ENCODE measurements around the gene PLN. TPM values are rescaled to one million over a fixed set of nuclear protein-coding genes. Genes with fewer than 3 reads are reported as not detected.

The PLN gene
- total and polyA plus RNA-seq, 2 experiments from 2014 or later = 0.40 to 0.80 TPM

- Histone ChIP-seq H3K27me3 (no peaks in the 10 kb centered on the region), H3K4me3 (no peak overlapping the region), H3K9me3 (ENCODE audit: low read depth) (no peaks in the 10 kb centered on the region), H3K27ac (no peak overlapping the region), H4K20me1 (ENCODE audit: insufficient read depth, poor library complexity, severe bottlenecking) (peaks cover 23% of the 10 kb centered on the region), H3K4me2 (no peak overlapping the region), H3K79me2 (peaks cover 69% of the 10 kb centered on the region), H3K4me1 (ENCODE audit: insufficient read depth) (peaks cover 9% of the 10 kb centered on the region), H2AFZ (no peak overlapping the region), H3K36me3 (replicated peaks; ENCODE audit: insufficient read depth, low read depth) (no peaks in the 10 kb centered on the region), H3K9me2 (replicated peaks; ENCODE audit: insufficient read depth) (no peaks in the 10 kb centered on the region)
- no peak for TF ChIP-seq EZH2phosphoT487 (IDR thresholded peaks at IDR 0.05; ENCODE audit: low read depth, severe bottlenecking, unreplicated experiment)
- TF ChIP-seq EZH2 (IDR thresholded peaks at IDR 0.05; ENCODE audit: borderline replicate concordance) = no peak
- no peak for TF ChIP-seq CTCF (IDR thresholded peaks at IDR 0.05; ENCODE audit: poor library complexity)
- no peak for DNase-seq (ENCODE audit: low spot score)
Measured at GRCh38 chr6:118559659-118560058, 11.6 kb downstream of the PLN start.

- DNase-seq (ENCODE audit: low spot score) = no peak
- Histone ChIP-seq H3K9me2 (replicated peaks; ENCODE audit: insufficient read depth) (no peaks in the 10 kb centered on the region), H3K9me3 (ENCODE audit: low read depth) (no peaks in the 10 kb centered on the region), H3K4me1 (ENCODE audit: insufficient read depth) (peaks cover 9% of the 10 kb centered on the region), H2AFZ (no peak overlapping the region), H3K27ac (no peak overlapping the region), H3K27me3 (no peaks in the 10 kb centered on the region), H3K36me3 (replicated peaks; ENCODE audit: insufficient read depth, low read depth) (no peaks in the 10 kb centered on the region), H3K79me2 (peaks cover 83% of the 10 kb centered on the region), H3K4me2 (no peak overlapping the region), H4K20me1 (ENCODE audit: insufficient read depth, poor library complexity, severe bottlenecking) (peaks cover 23% of the 10 kb centered on the region), H3K4me3 (no peak overlapping the region)
- TF ChIP-seq EZH2 (IDR thresholded peaks at IDR 0.05; ENCODE audit: borderline replicate concordance) (no peak), EZH2phosphoT487 (IDR thresholded peaks at IDR 0.05; ENCODE audit: low read depth, severe bottlenecking, unreplicated experiment) (no peak), CTCF (IDR thresholded peaks at IDR 0.05; ENCODE audit: poor library complexity) (no peak)
- 97% methylated on average over 1 of the region's 1 CpG for WGBS (ENCODE audit: low lambda C conversion rate, missing lambda C conversion rate)
Measured at GRCh38 chr6:118562248-118562647, 14.2 kb downstream of the PLN start.

GRCh38 chr6:118562959-118563358 is 14.9 kb downstream of the PLN start:
- no peak overlapping the region for H3K27ac ChIP-seq
- TF ChIP-seq CTCF (IDR thresholded peaks at IDR 0.05; ENCODE audit: poor library complexity) (no peak), EZH2 (IDR thresholded peaks at IDR 0.05; ENCODE audit: borderline replicate concordance) (no peak), EZH2phosphoT487 (IDR thresholded peaks at IDR 0.05; ENCODE audit: low read depth, severe bottlenecking, unreplicated experiment) (no peak)
- peaks cover 26% of the 10 kb centered on the region for H4K20me1 ChIP-seq (ENCODE audit: insufficient read depth, poor library complexity, severe bottlenecking)
- H3K4me3 ChIP-seq = no peak overlapping the region
- H3K36me3 ChIP-seq (replicated peaks; ENCODE audit: insufficient read depth, low read depth) = no peaks in the 10 kb centered on the region
- peaks cover 83% of the 10 kb centered on the region for H3K79me2 ChIP-seq
- no peaks in the 10 kb centered on the region for H3K9me3 ChIP-seq (ENCODE audit: low read depth)
- H3K27me3 ChIP-seq = no peaks in the 10 kb centered on the region
- no peaks in the 10 kb centered on the region for H3K9me2 ChIP-seq (replicated peaks; ENCODE audit: insufficient read depth)
- no peak for DNase-seq (ENCODE audit: low spot score)
- H3K4me1 ChIP-seq (ENCODE audit: insufficient read depth) = peaks cover 9% of the 10 kb centered on the region
- no peak overlapping the region for H2AFZ ChIP-seq
- WGBS (ENCODE audit: low lambda C conversion rate, missing lambda C conversion rate) = 91% methylated on average over 1 of the region's 1 CpG
- H3K4me2 ChIP-seq = no peak overlapping the region

Data from hepatocyte (in vitro differentiated cells).